Neural cell (in vitro differentiated cells): ENCODE measurements around the gene HOMEZ.

Experiments
- EZH2 ChIP-seq: fragments of 200-600, 300-800 bp; shearing (Covaris generic), sonication (generic); IDR thresholded peaks from 2 replicates; pipeline ENCODE4 v1.6.1; 2014; ENCODE audit warnings: antibody characterized with exemption, low read length, borderline replicate concordance, mild to moderate bottlenecking; ENCODE audit not compliant: insufficient read depth, poor library complexity, severe bottlenecking
- TAF1 ChIP-seq: IDR thresholded peaks from 2 replicates; pipeline ENCODE4 v1.6.1; 2012; ENCODE audit warnings: low read depth
- TF ChIP-seq, protein P1 (sequence below): fragments of 450-650 bp; IDR thresholded peaks from 2 replicates; pipeline ENCODE4 v1.5.1; 2014; ENCODE audit warnings: antibody characterized with exemption, mild to moderate bottlenecking, moderate library complexity; ENCODE audit not compliant: poor library complexity, severe bottlenecking

DNA sequence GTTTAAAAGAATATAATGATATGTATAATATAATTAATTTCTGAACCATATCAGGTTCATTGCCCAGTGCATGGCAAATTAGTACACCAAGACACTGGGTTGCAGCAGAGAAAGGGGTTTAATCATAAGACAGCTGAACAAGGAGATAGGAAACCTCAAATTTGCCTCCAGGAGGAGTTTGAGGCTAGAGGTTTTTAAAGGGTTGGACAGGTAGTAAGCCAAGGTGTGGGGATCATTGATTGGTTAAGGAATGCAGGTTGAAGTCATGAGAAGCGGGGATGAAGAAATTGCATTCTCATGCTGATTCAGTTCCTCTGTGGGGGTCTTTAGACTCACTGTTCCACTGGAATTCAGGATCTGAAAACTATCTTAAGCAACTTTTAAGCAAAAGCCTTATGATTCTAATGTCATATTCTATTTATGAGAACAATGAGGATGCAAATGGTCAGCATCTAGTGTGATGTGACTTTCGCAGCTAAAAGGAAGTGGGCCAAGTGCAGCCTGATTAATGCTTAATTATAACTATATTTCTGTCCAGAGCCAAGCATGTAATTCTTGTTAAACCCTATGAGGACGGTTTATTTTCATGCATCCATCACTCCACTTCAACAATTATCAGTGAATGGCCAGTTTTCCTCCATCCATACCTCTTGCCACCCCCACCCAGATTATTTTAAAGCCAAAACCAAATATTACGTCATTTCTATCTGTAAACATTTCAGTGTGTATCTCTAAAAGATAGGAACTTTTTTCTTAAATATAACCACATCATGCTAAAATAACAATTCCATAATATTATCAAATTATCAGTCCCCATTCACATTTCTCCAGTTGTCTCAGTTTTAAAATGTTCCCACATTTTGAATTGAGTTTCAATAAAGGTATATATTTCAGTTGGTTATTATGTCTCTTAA lies 33.3 kb downstream of the HOMEZ start:
- TF ChIP-seq, protein P1, sequence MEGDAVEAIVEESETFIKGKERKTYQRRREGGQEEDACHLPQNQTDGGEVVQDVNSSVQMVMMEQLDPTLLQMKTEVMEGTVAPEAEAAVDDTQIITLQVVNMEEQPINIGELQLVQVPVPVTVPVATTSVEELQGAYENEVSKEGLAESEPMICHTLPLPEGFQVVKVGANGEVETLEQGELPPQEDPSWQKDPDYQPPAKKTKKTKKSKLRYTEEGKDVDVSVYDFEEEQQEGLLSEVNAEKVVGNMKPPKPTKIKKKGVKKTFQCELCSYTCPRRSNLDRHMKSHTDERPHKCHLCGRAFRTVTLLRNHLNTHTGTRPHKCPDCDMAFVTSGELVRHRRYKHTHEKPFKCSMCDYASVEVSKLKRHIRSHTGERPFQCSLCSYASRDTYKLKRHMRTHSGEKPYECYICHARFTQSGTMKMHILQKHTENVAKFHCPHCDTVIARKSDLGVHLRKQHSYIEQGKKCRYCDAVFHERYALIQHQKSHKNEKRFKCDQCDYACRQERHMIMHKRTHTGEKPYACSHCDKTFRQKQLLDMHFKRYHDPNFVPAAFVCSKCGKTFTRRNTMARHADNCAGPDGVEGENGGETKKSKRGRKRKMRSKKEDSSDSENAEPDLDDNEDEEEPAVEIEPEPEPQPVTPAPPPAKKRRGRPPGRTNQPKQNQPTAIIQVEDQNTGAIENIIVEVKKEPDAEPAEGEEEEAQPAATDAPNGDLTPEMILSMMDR = no peak
- no peak for TF ChIP-seq EZH2
- no peak for TF ChIP-seq TAF1
